GM21423 (cell line): ENCODE data around the gene KNG1.
"Not testable (repeated sequence)": the region's sequence is repeated elsewhere in the genome, so short reads cannot be mapped to it uniquely, and the experiment has no call there.

Experiments used
- ATAC-seq: cut with Tn5 transposase; IDR thresholded peaks from one replicate; pipeline ENCODE4 v1.9.1; 2021; ENCODE audit warnings: mild to moderate bottlenecking, moderate library complexity; ENCODE audit not compliant: unreplicated experiment

KNG1 gene

GRCh38 chr3:186717039-186717457, at the start of gene KNG1:
TSS of gene KNG1 (plus strand) at chr3:186717359. CDS start at chr3:186717543, 184 bp downstream.
- no peak for ATAC-seq

DNA sequence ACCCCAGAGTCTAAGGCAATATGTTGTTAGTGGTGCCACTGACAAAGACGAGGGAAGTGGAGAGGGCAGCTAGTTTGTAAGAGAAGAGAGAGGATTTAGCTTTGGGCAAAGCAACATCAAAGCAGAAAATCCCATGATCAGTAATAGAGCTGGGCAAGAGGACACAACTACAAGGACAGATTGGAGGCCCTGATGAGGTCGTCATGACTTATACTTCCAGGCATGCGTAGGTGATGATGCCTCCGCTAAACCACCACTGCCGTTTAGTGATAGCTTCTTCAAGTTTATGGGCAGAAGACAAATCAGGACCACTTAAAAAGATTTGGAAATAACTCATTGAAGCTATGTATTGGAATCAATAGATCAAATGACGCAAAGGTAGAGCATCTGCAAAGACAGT, 48.7 kb upstream of the KNG1 start:
- ATAC-seq = no peak

DNA sequence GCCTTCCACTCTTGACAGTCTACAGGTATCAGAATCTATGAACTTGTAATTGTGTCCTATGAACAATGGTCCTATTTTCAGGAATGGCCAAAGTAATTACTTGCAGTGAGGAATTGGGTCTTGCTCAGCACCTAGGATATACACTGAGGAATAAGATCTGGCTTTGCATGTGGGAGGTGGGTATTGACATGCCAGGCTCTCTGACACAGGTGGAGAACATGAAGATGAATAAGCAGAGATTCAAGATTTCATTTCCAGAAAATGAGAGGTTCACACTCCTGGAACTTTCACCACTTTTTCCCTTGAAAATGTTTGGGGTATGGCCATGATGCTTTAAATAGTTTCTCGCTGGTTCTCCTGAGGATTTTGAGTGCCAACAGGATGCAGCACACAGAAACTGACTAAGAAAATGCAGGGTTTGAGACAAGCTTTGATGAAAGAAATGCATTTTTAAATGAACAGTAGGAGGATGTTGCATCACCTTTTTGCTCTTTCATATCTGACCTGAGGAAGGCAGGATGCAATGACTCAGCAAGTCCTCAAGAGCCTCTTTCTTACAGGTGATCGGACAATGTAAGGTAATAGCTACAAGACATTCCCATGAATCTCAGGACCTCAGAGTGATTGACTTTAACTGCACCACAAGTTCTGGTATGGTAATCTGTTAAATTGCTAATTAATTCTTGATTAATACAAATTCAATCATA, 47.6 kb upstream of the KNG1 start:
- no peak for ATAC-seq

DNA sequence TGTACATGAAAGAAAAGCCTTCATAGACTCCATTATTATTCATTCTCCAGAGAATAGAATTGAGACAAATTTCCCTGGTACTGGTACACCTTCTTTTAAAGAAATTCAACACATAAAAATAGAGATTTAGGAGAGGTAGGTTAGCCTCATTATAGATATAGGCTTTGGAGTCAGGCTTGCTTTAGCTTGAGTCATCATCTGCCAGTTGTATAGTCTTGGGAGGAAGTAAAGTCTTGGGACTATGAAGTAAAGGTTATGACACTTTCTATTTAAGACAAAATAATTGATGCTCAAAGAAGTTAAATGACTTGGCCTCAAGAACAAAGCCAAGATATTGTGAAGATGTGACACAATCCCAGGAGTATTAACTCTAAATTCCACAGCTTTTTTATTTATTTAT, 47.0 kb upstream of the KNG1 start:
- no peak for ATAC-seq

DNA sequence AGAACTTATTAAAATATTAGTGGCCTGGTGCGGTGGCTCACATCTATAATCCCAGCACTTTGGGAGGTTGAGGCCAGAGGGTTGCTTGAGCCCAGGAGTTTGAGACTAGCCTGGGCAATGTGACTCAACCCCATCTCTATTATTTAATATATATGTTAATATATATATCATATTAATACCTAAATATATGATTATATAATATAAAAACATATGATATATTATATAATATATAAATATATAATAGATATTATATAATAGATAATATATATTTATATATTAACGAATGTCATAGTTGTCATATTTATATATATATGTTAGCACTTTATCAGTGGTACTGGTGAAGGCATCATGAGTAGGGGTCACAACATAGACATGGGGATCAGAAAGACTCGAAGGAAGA, 46.1 kb upstream of the KNG1 start:
- no peak for ATAC-seq

DNA sequence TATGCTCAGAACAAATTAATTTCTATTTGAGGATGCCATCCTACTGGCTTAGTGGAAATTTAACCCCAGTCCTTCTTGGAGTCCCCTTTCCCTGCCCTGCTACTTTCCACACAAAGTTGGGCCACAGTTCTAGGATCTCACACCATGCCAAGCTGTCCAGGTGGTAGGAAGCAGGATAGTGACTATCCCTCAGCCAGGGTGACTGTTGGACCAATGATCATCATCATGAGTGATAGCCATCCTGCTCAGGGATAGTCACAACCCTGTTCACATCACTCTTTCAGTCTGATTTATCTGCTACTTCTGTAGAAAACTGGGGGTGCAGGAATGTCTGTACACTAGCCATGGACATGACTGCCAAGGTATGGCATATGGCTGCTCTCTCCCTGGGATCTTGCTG, 38.6 kb upstream of the KNG1 start:
- ATAC-seq = no peak

GRCh38 chr3:186679151-186679550, 38.0 kb upstream of the KNG1 start:
- ATAC-seq = no peak

- ATAC-seq = no peak
These were observed 36.3 kb upstream of the KNG1 start for GRCh38 chr3:186680869-186681268.

- ATAC-seq = no peak
These were observed 34.3 kb upstream of the KNG1 start for GRCh38 chr3:186682812-186683211.

- ATAC-seq = no peak
These were observed 33.2 kb upstream of the KNG1 start for GRCh38 chr3:186683979-186684378.

GRCh38 chr3:186686475-186686874, 30.7 kb upstream of the KNG1 start:
- not testable (repeated sequence) for ATAC-seq

- ATAC-seq = no peak
These were observed 30.0 kb upstream of the KNG1 start for GRCh38 chr3:186687120-186687651.

- ATAC-seq = not testable (repeated sequence)
These were observed 26.9 kb upstream of the KNG1 start for GRCh38 chr3:186690304-186690703.

DNA sequence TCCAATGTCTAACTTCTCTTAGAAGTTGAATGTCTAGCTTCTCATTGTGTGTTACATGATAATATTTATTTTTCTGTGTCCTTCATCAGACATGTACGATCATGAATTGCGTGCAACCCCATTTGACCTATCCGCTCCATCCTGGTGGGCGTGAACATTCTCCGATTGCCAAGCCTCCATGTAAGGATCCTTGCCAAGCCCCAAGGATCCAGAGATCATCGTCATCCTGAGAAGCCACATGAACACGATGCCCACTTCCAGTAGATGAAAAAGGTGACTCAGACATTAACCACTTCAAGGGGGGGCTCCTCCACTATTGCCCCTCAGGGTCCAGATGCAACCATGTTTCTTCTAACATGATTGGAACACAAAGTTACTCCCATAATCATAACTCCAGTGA, 25.5 kb upstream of the KNG1 start:
- ATAC-seq = no peak

DNA sequence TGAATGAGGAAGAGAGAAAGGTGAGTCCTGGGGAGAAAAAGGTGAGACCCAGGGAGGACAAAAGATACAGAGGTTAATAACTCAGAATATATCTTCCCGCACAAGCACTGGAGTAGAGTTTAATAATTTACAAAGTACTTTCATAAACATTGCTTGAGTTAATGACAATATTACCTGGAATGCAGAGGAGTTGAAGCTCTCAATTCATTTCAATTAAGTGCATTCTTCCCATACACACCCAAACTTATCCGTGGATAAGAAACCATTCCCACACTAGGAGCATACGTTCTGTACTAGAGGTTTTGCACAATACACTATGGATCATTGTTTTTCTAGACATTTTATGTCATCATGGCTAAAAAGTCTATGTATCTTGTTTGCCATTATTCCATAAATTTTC, 23.3 kb upstream of the KNG1 start:
- ATAC-seq = no peak

DNA sequence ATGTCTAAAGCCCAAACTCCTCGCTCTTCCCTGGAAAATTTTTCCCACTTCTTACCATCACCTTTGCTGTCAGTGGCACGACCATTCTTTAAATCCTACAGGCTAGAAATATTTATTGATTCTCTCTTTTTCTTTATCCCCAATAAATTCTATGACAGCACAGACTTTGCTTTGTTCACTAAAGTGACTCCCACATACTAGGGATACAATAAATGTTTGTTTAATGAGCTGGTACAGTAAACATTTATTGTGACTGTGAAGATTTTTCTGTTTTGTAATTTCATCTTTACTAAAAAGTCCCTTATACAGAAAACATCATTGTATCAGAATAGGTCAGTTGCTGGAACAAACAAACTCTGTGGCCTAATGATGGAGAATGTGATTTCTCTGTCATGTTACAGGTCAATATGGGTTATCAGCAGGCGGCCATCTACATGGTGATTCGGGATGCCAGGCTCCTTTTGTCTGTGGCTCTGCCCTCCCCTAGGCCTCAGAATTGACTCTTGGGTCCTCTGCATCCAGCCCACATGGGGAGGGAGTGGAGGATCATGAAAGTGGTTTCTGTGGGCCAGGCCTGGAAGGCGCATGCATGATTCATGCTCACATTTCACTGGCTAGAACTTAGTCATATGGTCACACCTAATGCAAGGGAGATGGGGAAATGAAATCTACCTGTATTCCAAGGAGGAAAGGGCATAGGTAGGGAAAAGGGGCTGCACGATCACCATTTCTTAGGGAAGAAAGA, 22.7 kb upstream of the KNG1 start:
- no peak for ATAC-seq

DNA sequence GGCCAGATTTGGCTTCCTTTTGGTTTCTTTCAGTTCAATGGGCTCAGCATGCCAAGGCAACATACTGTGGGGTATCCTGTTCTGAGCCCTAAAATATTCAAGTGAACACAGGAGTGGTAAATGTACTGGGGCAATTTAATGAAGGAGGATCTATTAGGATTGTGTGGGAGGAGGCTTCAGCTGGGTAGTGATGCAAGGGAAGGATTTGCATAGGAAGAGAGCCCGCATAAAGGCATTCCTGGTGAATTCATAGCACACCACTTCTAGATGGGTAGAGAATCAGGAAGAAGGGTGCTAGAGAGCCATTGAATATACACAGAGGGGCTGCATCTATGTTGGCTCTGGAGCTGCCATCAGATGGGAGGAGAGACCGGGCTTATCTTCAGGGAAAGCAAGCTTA, 20.6 kb upstream of the KNG1 start:
- no peak for ATAC-seq

DNA sequence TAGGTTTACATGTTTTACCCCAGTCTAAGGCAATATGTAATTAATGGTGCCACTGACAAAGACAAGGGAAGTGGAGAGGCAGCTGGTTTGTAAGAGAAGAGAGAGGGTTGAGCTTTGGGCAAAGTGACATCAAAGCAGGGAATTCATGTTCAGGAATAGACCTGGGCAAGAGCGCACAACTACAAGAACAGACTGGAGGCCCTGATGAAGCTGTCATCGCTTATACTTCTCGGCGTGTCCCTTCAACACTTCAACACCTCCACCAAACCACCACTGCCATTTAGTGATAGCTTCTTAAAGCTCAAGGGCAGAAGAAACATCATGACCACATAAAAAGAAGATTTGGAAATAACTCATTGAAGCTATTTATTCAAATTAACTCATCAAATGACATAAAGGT, 19.6 kb upstream of the KNG1 start:
- no peak for ATAC-seq

- no peak for ATAC-seq
These were observed 16.9 kb upstream of the KNG1 start for GRCh38 chr3:186700267-186700666.

DNA sequence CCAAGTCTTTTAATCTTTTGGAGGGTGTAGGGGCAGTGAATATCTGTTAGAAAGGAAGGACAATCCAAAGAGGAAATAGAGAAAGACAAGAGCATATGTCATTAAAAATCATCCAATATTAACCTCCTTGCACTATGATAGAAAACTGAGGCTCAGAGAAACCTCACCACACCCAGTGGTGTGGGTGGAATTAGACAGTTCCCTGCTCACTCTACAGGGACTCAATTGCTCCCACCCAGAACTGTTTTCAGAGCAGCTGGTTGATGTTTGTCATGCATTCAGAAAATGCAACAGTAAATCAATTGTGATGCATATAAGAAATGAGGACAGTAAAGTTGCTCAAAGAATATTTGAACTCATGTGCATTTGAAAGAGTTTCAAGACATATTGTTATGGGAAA, 14.7 kb upstream of the KNG1 start:
- ATAC-seq = not testable (repeated sequence)

DNA sequence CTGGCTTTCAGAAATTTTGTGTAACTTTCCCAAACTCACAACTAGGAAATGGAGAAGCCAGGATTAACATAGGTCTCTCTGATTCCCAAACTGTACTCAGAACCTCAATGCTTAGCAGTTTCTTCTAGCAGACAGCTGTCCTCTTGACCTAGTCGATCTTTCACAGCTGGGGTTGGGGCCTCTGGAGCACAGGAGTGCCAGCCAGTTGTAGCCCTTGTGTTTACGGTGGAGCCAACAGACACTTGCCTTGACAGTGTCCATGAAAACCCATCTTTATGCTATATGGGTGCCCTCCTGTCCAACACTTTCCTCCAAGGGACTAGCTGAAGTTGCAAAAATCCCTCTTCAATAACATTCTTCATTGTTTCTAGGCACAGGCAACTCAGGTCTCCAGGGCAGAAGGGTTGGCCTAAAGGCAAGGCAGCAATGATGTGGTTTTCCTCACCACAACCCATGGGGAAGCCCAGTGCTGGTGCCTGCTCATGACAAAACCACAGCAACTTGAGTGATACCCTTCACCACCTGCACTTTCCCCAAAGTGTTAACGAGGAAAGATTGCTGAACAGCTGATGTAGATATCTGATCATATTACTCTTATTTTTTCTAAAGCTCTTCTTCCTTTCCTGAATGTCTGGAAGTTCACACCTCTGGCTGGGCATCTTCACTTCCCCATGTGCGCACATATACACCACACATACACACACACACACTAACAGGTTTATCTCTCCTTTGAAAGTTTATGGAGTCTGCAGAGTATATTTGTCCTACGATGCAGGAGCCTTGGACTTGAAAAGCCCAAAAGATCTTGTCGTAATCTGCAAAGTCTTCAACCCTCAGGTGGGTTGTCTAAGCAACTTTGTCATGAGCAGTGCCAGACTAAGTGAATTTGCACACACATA, 11.0 kb upstream of the KNG1 start:
- no peak for ATAC-seq
